GM18907 (cell line): ENCODE data around the gene ATP6V1G3.
"Not testable (repeated sequence)": the region's sequence is repeated elsewhere in the genome, so short reads cannot be mapped to it uniquely, and the experiment has no call there.

Source experiments
- ATAC-seq: cut with Tn5 transposase; IDR thresholded peaks from one replicate; pipeline ENCODE4 v1.9.1; 2021; ENCODE audit warnings: mild to moderate bottlenecking, moderate library complexity; ENCODE audit not compliant: unreplicated experiment

Gene ATP6V1G3

GRCh38 chr1:198540580-198540979, at the start of gene ATP6V1G3:
TSS of gene ATP6V1G3 (minus strand) at chr1:198540680. CDS start at chr1:198540650, 30 bp downstream.
- ATAC-seq: no peak

GRCh38 chr1:198588845-198589244, 48.4 kb upstream of the ATP6V1G3 start:
- no peak for ATAC-seq

- no peak for ATAC-seq
Measured at GRCh38 chr1:198584163-198584562, 43.7 kb upstream of the ATP6V1G3 start.

- ATAC-seq: not testable (repeated sequence)
Measured at GRCh38 chr1:198583209-198583802, 42.8 kb upstream of the ATP6V1G3 start.

- no peak for ATAC-seq
Measured at GRCh38 chr1:198577444-198577843, 37.0 kb upstream of the ATP6V1G3 start.

GRCh38 chr1:198575798-198576641, 35.5 kb upstream of the ATP6V1G3 start:
- ATAC-seq: peak; percentile 78

GRCh38 chr1:198575292-198575691, 34.8 kb upstream of the ATP6V1G3 start:
- no peak for ATAC-seq

GRCh38 chr1:198574325-198574724, 33.8 kb upstream of the ATP6V1G3 start:
- no peak for ATAC-seq

- ATAC-seq: no peak
Measured at GRCh38 chr1:198564716-198565115, 24.2 kb upstream of the ATP6V1G3 start.

- ATAC-seq: no peak
Measured at GRCh38 chr1:198564157-198564556, 23.7 kb upstream of the ATP6V1G3 start.

GRCh38 chr1:198563583-198563982, 23.1 kb upstream of the ATP6V1G3 start:
- ATAC-seq: no peak

GRCh38 chr1:198560161-198560560, 19.7 kb upstream of the ATP6V1G3 start:
- ATAC-seq: no peak

GRCh38 chr1:198559362-198559761, 18.9 kb upstream of the ATP6V1G3 start:
- ATAC-seq: no peak

GRCh38 chr1:198558402-198558801, 17.9 kb upstream of the ATP6V1G3 start:
- ATAC-seq: no peak

- peak; percentile 95 for ATAC-seq
Measured at GRCh38 chr1:198556971-198557370, 16.5 kb upstream of the ATP6V1G3 start.

- ATAC-seq: no peak
Measured at GRCh38 chr1:198552668-198553416, 12.4 kb upstream of the ATP6V1G3 start.

- no peak for ATAC-seq
Measured at GRCh38 chr1:198550941-198551524, 10.6 kb upstream of the ATP6V1G3 start.

GRCh38 chr1:198549866-198550265, 9.4 kb upstream of the ATP6V1G3 start:
- ATAC-seq: peak; percentile 86

GRCh38 chr1:198548890-198549289, 8.4 kb upstream of the ATP6V1G3 start:
- ATAC-seq: no peak

GRCh38 chr1:198545156-198545555, 4.7 kb upstream of the ATP6V1G3 start:
- ATAC-seq: no peak

GRCh38 chr1:198544265-198544664, 3.8 kb upstream of the ATP6V1G3 start:
- no peak for ATAC-seq
